ENCODE data around the gene GLRA2.
"Not testable (repeated sequence)": the region's sequence is repeated elsewhere in the genome, so short reads cannot be mapped to it uniquely, and the experiment has no call there.

GLRA2 gene

GRCh38 chrX:14673764-14674163, 144.4 kb downstream of the GLRA2 start:
- TF ChIP-seq ZNF384 (IDR thresholded peaks at IDR 0.05), result no peak
- TF ChIP-seq FOXA1 (IDR thresholded peaks at IDR 0.05), result no peak
- TF ChIP-seq L3MBTL2 (conservative IDR thresholded peaks at IDR 0.05), result no peak
- TF ChIP-seq SP1 (IDR thresholded peaks at IDR 0.05), result no peak
- TF ChIP-seq SUZ12 (IDR thresholded peaks at IDR 0.05), result no peak
- no peak for TF ChIP-seq ARNT (IDR thresholded peaks at IDR 0.05)
- TF ChIP-seq CTBP1 (IDR thresholded peaks at IDR 0.05; ENCODE audit: borderline replicate concordance), result no peak
- TF ChIP-seq ELF4 (IDR thresholded peaks at IDR 0.05), result no peak
- no peak for TF ChIP-seq PKNOX1 (IDR thresholded peaks at IDR 0.05)
- TF ChIP-seq FOXK2 (IDR thresholded peaks at IDR 0.05), result no peak
- no peak for TF ChIP-seq BHLHE40 (IDR thresholded peaks at IDR 0.05; ENCODE audit: borderline replicate concordance)
- TF ChIP-seq HDGF (IDR thresholded peaks at IDR 0.05; ENCODE audit: borderline replicate concordance), result no peak
- TF ChIP-seq TARDBP (IDR thresholded peaks at IDR 0.05), result no peak
- DNase-seq (ENCODE audit: extremely low spot score), result peak; percentile 21
- ChIA-PET POLR2A (no interaction called here), CTCF (no interaction called here)

- CTCF ChIA-PET, result no interaction called here
- DNase-seq (ENCODE audit: extremely low spot score), result no peak
- TF ChIP-seq HDGF (IDR thresholded peaks at IDR 0.05; ENCODE audit: borderline replicate concordance) (no peak), FOXK2 (IDR thresholded peaks at IDR 0.05) (no peak), TARDBP (IDR thresholded peaks at IDR 0.05) (no peak), SUZ12 (IDR thresholded peaks at IDR 0.05) (no peak), NFRKB (IDR thresholded peaks at IDR 0.05) (no peak), ARNT (IDR thresholded peaks at IDR 0.05) (no peak), L3MBTL2 (conservative IDR thresholded peaks at IDR 0.05) (no peak), FOXM1 (IDR thresholded peaks at IDR 0.05; ENCODE audit: borderline replicate concordance) (no peak), ELF4 (IDR thresholded peaks at IDR 0.05) (no peak), BHLHE40 (IDR thresholded peaks at IDR 0.05; ENCODE audit: borderline replicate concordance) (no peak), SP1 (IDR thresholded peaks at IDR 0.05) (no peak), CTBP1 (IDR thresholded peaks at IDR 0.05; ENCODE audit: borderline replicate concordance) (no peak)
- POLR2A ChIA-PET, result no interaction called here
Observed at GRCh38 chrX:14675500-14675899, 146.2 kb downstream of the GLRA2 start.

- POLR2A ChIA-PET, result no interaction called here
- TF ChIP-seq BHLHE40 (IDR thresholded peaks at IDR 0.05; ENCODE audit: borderline replicate concordance) (no peak), HDGF (IDR thresholded peaks at IDR 0.05; ENCODE audit: borderline replicate concordance) (no peak), SUZ12 (IDR thresholded peaks at IDR 0.05) (no peak), CTBP1 (IDR thresholded peaks at IDR 0.05; ENCODE audit: borderline replicate concordance) (no peak), ZNF384 (IDR thresholded peaks at IDR 0.05) (no peak), LEF1 (IDR thresholded peaks at IDR 0.05; ENCODE audit: borderline replicate concordance) (no peak), L3MBTL2 (conservative IDR thresholded peaks at IDR 0.05) (no peak)
- CTCF ChIA-PET, result no interaction called here
- DNase-seq (ENCODE audit: extremely low spot score), result no peak
Observed at GRCh38 chrX:14676431-14676830, 147.1 kb downstream of the GLRA2 start.

- DNase-seq (ENCODE audit: extremely low spot score); CTCF ChIA-PET; POLR2A ChIA-PET: not testable (repeated sequence)
Observed at GRCh38 chrX:14688331-14688730, 159.0 kb downstream of the GLRA2 start.

- TF ChIP-seq SP1 (IDR thresholded peaks at IDR 0.05) (no peak), NFRKB (IDR thresholded peaks at IDR 0.05) (no peak), FOXM1 (IDR thresholded peaks at IDR 0.05; ENCODE audit: borderline replicate concordance) (no peak), HDGF (IDR thresholded peaks at IDR 0.05; ENCODE audit: borderline replicate concordance) (no peak), CTBP1 (IDR thresholded peaks at IDR 0.05; ENCODE audit: borderline replicate concordance) (no peak), LEF1 (IDR thresholded peaks at IDR 0.05; ENCODE audit: borderline replicate concordance) (no peak), TARDBP (IDR thresholded peaks at IDR 0.05) (no peak), BHLHE40 (IDR thresholded peaks at IDR 0.05; ENCODE audit: borderline replicate concordance) (no peak), L3MBTL2 (conservative IDR thresholded peaks at IDR 0.05) (no peak), ELF4 (IDR thresholded peaks at IDR 0.05) (no peak), ZNF384 (IDR thresholded peaks at IDR 0.05) (no peak), ARNT (IDR thresholded peaks at IDR 0.05) (no peak), FOXK2 (IDR thresholded peaks at IDR 0.05) (no peak), SUZ12 (IDR thresholded peaks at IDR 0.05) (no peak), FOXA1 (IDR thresholded peaks at IDR 0.05) (no peak)
- DNase-seq (ENCODE audit: extremely low spot score), result no peak
- ChIA-PET CTCF (no interaction called here), POLR2A (no interaction called here)
Observed at GRCh38 chrX:14690553-14690952, 161.2 kb downstream of the GLRA2 start.

GRCh38 chrX:14694611-14695010, 165.3 kb downstream of the GLRA2 start:
- ChIA-PET POLR2A (no interaction called here), CTCF (no interaction called here)
- TF ChIP-seq LEF1 (IDR thresholded peaks at IDR 0.05; ENCODE audit: borderline replicate concordance), result no peak
- no peak for TF ChIP-seq FOXM1 (IDR thresholded peaks at IDR 0.05; ENCODE audit: borderline replicate concordance)
- TF ChIP-seq SUZ12 (IDR thresholded peaks at IDR 0.05), result no peak
- no peak for TF ChIP-seq FOXA1 (IDR thresholded peaks at IDR 0.05)
- TF ChIP-seq BHLHE40 (IDR thresholded peaks at IDR 0.05; ENCODE audit: borderline replicate concordance), result no peak
- no peak for TF ChIP-seq ZNF384 (IDR thresholded peaks at IDR 0.05)
- no peak for TF ChIP-seq FOXK2 (IDR thresholded peaks at IDR 0.05)
- no peak for TF ChIP-seq ELF4 (IDR thresholded peaks at IDR 0.05)
- TF ChIP-seq CTBP1 (IDR thresholded peaks at IDR 0.05; ENCODE audit: borderline replicate concordance), result no peak
- no peak for TF ChIP-seq TARDBP (IDR thresholded peaks at IDR 0.05)
- TF ChIP-seq PKNOX1 (IDR thresholded peaks at IDR 0.05), result no peak
- TF ChIP-seq ARNT (IDR thresholded peaks at IDR 0.05), result no peak
- no peak for TF ChIP-seq SP1 (IDR thresholded peaks at IDR 0.05)
- TF ChIP-seq NFRKB (IDR thresholded peaks at IDR 0.05), result no peak
- TF ChIP-seq L3MBTL2 (conservative IDR thresholded peaks at IDR 0.05), result no peak
- TF ChIP-seq HDGF (IDR thresholded peaks at IDR 0.05; ENCODE audit: borderline replicate concordance), result no peak
- no peak for DNase-seq (ENCODE audit: extremely low spot score)

- no peak for TF ChIP-seq NFRKB (IDR thresholded peaks at IDR 0.05)
- no peak for TF ChIP-seq PKNOX1 (IDR thresholded peaks at IDR 0.05)
- TF ChIP-seq SUZ12 (IDR thresholded peaks at IDR 0.05), result no peak
- TF ChIP-seq HDGF (IDR thresholded peaks at IDR 0.05; ENCODE audit: borderline replicate concordance), result no peak
- TF ChIP-seq L3MBTL2 (conservative IDR thresholded peaks at IDR 0.05), result no peak
- TF ChIP-seq ELF4 (IDR thresholded peaks at IDR 0.05), result no peak
- no peak for TF ChIP-seq FOXM1 (IDR thresholded peaks at IDR 0.05; ENCODE audit: borderline replicate concordance)
- ChIA-PET CTCF (interaction anchor here (0.7 to 0.8 kb wide), 2 partner anchors 8 to 356 kb away, joined by 3 read pairs; no protein-coding TSS in a partner anchor), POLR2A (no interaction called here)
- peak; percentile 60 for DNase-seq (ENCODE audit: extremely low spot score)
Observed at GRCh38 chrX:14697451-14697850, 168.1 kb downstream of the GLRA2 start.

All from HEK293T (cell line).